Forelimb muscle (tissue), 1 donor: ENCODE measurements around the gene HSD17B14. TPM values are rescaled to one million over a fixed set of nuclear protein-coding genes. Genes with fewer than 3 reads are reported as not detected.
"Not testable (repeated sequence)": the region's sequence is repeated elsewhere in the genome, so short reads cannot be mapped to it uniquely, and the experiment has no call there.

ENCODE experiments used
- DNase-seq: peaks from one replicate; pipeline ENCODE4 v3.0.0-alpha.2; 2013; ENCODE audit warnings: low read depth
- polyA plus RNA-seq: library from polyadenylated mRNA; unstranded; fragments of 120-200 nt; gene quantifications from one replicate; pipeline ENCODE4 v1.2.1, GENCODE V29; 2013; ENCODE audit not compliant: insufficient read length

HSD17B14 gene
- polyA plus RNA-seq, 1 donor: 3.1 TPM

- no peak for DNase-seq
Measured at GRCh38 chr19:48797103-48797502, 39.2 kb downstream of the HSD17B14 start.

GRCh38 chr19:48796298-48797083, 39.8 kb downstream of the HSD17B14 start:
- DNase-seq: no peak

GRCh38 chr19:48795685-48796070, 40.6 kb downstream of the HSD17B14 start:
- no peak for DNase-seq

GRCh38 chr19:48795055-48795684, 41.1 kb downstream of the HSD17B14 start:
- DNase-seq: peak; percentile 92

- no peak for DNase-seq
Measured at GRCh38 chr19:48794291-48794690, 42.0 kb downstream of the HSD17B14 start.

GRCh38 chr19:48793271-48793670, 43.0 kb downstream of the HSD17B14 start:
- DNase-seq: no peak

- DNase-seq: not testable (repeated sequence)
Measured at GRCh38 chr19:48787331-48787730, 49.0 kb downstream of the HSD17B14 start.

- not testable (repeated sequence) for DNase-seq
Measured at GRCh38 chr19:48786422-48786821, 49.9 kb downstream of the HSD17B14 start.

- no peak for DNase-seq
Measured at GRCh38 chr19:48784527-48784926, 51.8 kb downstream of the HSD17B14 start.

GRCh38 chr19:48780631-48781391, 55.5 kb downstream of the HSD17B14 start:
- DNase-seq: no peak

GRCh38 chr19:48779636-48780035, 56.7 kb downstream of the HSD17B14 start:
- no peak for DNase-seq

GRCh38 chr19:48777720-48778119, 58.6 kb downstream of the HSD17B14 start:
- DNase-seq: no peak

GRCh38 chr19:48777139-48777538, 59.2 kb downstream of the HSD17B14 start:
- DNase-seq: no peak

- DNase-seq: no peak
Measured at GRCh38 chr19:48772503-48772953, 63.8 kb downstream of the HSD17B14 start.

- no peak for DNase-seq
Measured at GRCh38 chr19:48770734-48771472, 65.4 kb downstream of the HSD17B14 start.

- DNase-seq: no peak
Measured at GRCh38 chr19:48770266-48770665, 66.0 kb downstream of the HSD17B14 start.

GRCh38 chr19:48768994-48769713, 67.1 kb downstream of the HSD17B14 start:
- no peak for DNase-seq

- DNase-seq: not testable (repeated sequence)
Measured at GRCh38 chr19:48768171-48768753, 68.0 kb downstream of the HSD17B14 start.

- not testable (repeated sequence) for DNase-seq
Measured at GRCh38 chr19:48765816-48766215, 70.5 kb downstream of the HSD17B14 start.
